ENCODE data around the gene CPPED1. TPM values are rescaled to one million over a fixed set of nuclear protein-coding genes. Genes with fewer than 3 reads are reported as not detected.

Gene CPPED1
- total and polyA plus RNA-seq, 2 donors (not counting 1 experiment from before 2014, with no cell fraction given), result 7.4 to 19.8 TPM

DNA sequence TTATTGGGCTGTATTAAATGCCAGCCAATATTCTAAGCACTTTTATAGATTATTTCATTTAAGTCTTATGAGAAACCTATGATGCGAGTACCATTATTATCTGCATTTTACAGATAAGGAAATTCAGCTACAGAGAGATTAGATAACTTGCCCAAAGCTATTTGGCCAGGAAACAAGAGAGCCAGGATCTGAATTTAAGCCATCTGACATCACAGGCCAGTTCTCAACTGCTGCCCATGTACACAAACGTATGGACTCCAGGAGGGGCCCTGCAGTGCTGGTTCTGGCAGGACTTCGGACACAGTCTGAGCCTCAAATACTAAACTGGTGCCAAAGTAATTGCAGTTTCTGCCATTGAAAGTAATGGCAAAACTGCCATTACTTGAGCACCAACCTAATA lies 40.2 kb downstream of the CPPED1 start:
- Histone ChIP-seq H3K27me3 (ENCODE audit: control insufficient read depth, insufficient read depth, low read length) (no peaks in the 10 kb centered on the region), H3K36me3 (ENCODE audit: control insufficient read depth, insufficient read depth, low read length) (no peaks in the 10 kb centered on the region), H3K4me3 (replicated peaks in 1 of 4; ENCODE audit: control extremely low read depth in 1 of 4, insufficient read depth in 1 of 4, low read depth in 3 of 4, low read length in 4 of 4) (no peak overlapping the region), H3K9me3 (ENCODE audit: control insufficient read depth, insufficient read depth, low read depth, low read length) (no peaks in the 10 kb centered on the region), H2AFZ (ENCODE audit: low read length) (no peak overlapping the region), H3K4me1 (ENCODE audit: control insufficient read depth, extremely low read depth, insufficient read depth, low read length) (no peaks in the 10 kb centered on the region), H3K4me2 (ENCODE audit: extremely low read depth, insufficient read depth, low read length) (no peak overlapping the region), H4K20me1 (ENCODE audit: control insufficient read depth, extremely low read depth, insufficient read depth, low read length) (no peaks in the 10 kb centered on the region), H3K27ac (ENCODE audit: insufficient read depth, low read length) (no peak overlapping the region), H3K9ac (ENCODE audit: insufficient read depth, low read length) (no peak overlapping the region), H3K79me2 (ENCODE audit: control insufficient read depth, insufficient read depth, low read length) (no peaks in the 10 kb centered on the region)
- TF ChIP-seq CTCF (conservative IDR thresholded peaks at IDR 0.05 in 1 of 2, IDR thresholded peaks at IDR 0.05 in 1 of 2; ENCODE audit: low read depth in 1 of 2, low read length in 2 of 2) (no peak), EZH2 (IDR thresholded peaks at IDR 0.05; ENCODE audit: low read length, missing control alignments) (no peak)
- peak in 1 of 2 donors; percentile 65 for DNase-seq (ENCODE audit: low read depth in 2 of 2)

- H3K4me2 ChIP-seq (ENCODE audit: extremely low read depth, insufficient read depth, low read length), result no peak overlapping the region
- H3K9me3 ChIP-seq (ENCODE audit: control insufficient read depth, insufficient read depth, low read depth, low read length), result no peaks in the 10 kb centered on the region
- no peak overlapping the region for H3K4me3 ChIP-seq (replicated peaks in 1 of 4; ENCODE audit: control extremely low read depth in 1 of 4, insufficient read depth in 1 of 4, low read depth in 3 of 4, low read length in 4 of 4)
- no peaks in the 10 kb centered on the region for H3K79me2 ChIP-seq (ENCODE audit: control insufficient read depth, insufficient read depth, low read length)
- DNase-seq (ENCODE audit: low read depth in 2 of 2), result no peak
- no peaks in the 10 kb centered on the region for H3K27me3 ChIP-seq (ENCODE audit: control insufficient read depth, insufficient read depth, low read length)
- no peak overlapping the region for H3K27ac ChIP-seq (ENCODE audit: insufficient read depth, low read length)
- no peak overlapping the region for H3K9ac ChIP-seq (ENCODE audit: insufficient read depth, low read length)
- H2AFZ ChIP-seq (ENCODE audit: low read length), result no peak overlapping the region
- TF ChIP-seq EZH2 (IDR thresholded peaks at IDR 0.05; ENCODE audit: low read length, missing control alignments) (no peak), CTCF (conservative IDR thresholded peaks at IDR 0.05 in 1 of 2, IDR thresholded peaks at IDR 0.05 in 1 of 2; ENCODE audit: low read depth in 1 of 2, low read length in 2 of 2) (no peak)
- H3K36me3 ChIP-seq (ENCODE audit: control insufficient read depth, insufficient read depth, low read length), result no peaks in the 10 kb centered on the region
- no peaks in the 10 kb centered on the region for H3K4me1 ChIP-seq (ENCODE audit: control insufficient read depth, extremely low read depth, insufficient read depth, low read length)
- no peaks in the 10 kb centered on the region for H4K20me1 ChIP-seq (ENCODE audit: control insufficient read depth, extremely low read depth, insufficient read depth, low read length)
Observed at GRCh38 chr16:12760819-12761611, 42.7 kb downstream of the CPPED1 start.

DNA sequence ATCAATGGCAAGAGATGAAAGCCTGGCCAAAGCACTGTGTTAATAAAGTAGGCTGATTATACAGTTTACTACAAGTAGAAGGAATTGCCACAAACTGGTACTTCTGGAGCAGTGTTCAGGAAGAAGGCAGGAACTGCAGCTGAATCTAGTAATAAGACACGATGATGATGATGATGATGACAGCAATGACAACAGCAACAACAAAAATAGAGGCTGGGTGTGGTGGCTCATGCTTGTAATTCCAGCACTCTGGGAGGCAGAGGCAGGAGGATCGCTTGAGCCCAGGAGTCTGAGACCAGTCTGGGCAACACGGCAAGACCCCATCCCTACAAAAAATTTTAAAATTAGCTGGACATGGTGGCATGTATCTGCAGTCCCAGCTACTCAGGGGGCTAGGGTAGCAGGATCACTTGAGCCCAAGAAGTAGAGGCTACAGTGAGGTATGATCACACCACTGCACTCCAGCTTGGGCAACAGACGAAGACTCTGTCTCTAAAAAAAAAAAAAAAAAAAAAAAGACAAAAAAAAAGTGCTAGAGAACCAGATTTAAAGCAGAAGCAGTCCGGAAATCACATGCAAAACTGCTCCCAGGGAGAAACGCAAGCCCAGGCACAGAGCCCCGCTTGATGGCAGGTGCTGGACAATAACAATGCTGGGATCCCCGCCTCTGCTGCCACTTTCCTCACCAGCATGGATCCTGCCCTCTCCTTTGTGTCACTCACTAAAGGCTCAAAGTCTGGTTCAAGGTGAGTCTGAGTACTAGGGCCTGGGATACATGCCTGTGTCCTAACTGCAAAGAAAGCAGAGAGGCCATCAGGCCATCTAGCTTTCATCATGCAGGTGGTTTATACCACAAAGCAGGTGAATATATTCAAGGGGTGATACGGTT lies 44.8 kb downstream of the CPPED1 start:
- no peak overlapping the region for H3K27ac ChIP-seq (ENCODE audit: insufficient read depth, low read length)
- H3K27me3 ChIP-seq (ENCODE audit: control insufficient read depth, insufficient read depth, low read length), result no peaks in the 10 kb centered on the region
- no peak overlapping the region for H3K4me3 ChIP-seq (replicated peaks in 1 of 4; ENCODE audit: control extremely low read depth in 1 of 4, insufficient read depth in 1 of 4, low read depth in 3 of 4, low read length in 4 of 4)
- no peak overlapping the region for H3K4me2 ChIP-seq (ENCODE audit: extremely low read depth, insufficient read depth, low read length)
- no peaks in the 10 kb centered on the region for H3K79me2 ChIP-seq (ENCODE audit: control insufficient read depth, insufficient read depth, low read length)
- no peaks in the 10 kb centered on the region for H3K4me1 ChIP-seq (ENCODE audit: control insufficient read depth, extremely low read depth, insufficient read depth, low read length)
- no peaks in the 10 kb centered on the region for H4K20me1 ChIP-seq (ENCODE audit: control insufficient read depth, extremely low read depth, insufficient read depth, low read length)
- H3K36me3 ChIP-seq (ENCODE audit: control insufficient read depth, insufficient read depth, low read length), result no peaks in the 10 kb centered on the region
- no peak for DNase-seq (ENCODE audit: low read depth in 2 of 2)
- H2AFZ ChIP-seq (ENCODE audit: low read length), result no peak overlapping the region
- TF ChIP-seq CTCF (conservative IDR thresholded peaks at IDR 0.05 in 1 of 2, IDR thresholded peaks at IDR 0.05 in 1 of 2; ENCODE audit: low read depth in 1 of 2, low read length in 2 of 2), result no peak
- TF ChIP-seq EZH2 (IDR thresholded peaks at IDR 0.05; ENCODE audit: low read length, missing control alignments), result no peak
- H3K9me3 ChIP-seq (ENCODE audit: control insufficient read depth, insufficient read depth, low read depth, low read length), result no peaks in the 10 kb centered on the region
- H3K9ac ChIP-seq (ENCODE audit: insufficient read depth, low read length), result no peak overlapping the region

All from fibroblast of lung (primary cell).